GM23338 (cell line): ENCODE data around the gene FAM53B.

Experiments used
- CREB1 ChIP-seq: fragments of 250-450 bp; sonication (Bioruptor Pico); IDR thresholded peaks from 2 replicates; pipeline ENCODE4 v1.5.0; 2020; ENCODE audit warnings: low read depth, mild to moderate bottlenecking, moderate library complexity
- CTCF ChIP-seq, 2 experiments: fragments of 200-600 bp in 1 of 2; sonication (generic) in 1 of 2; conservative IDR thresholded peaks; 2 replicates each; pipeline versions ENCODE4 v1.5.1 to v1.6.1; 2016 to 2017; ENCODE audit warnings: antibody characterized with exemption in 2 of 2, low read depth in 2 of 2, mild to moderate bottlenecking in 2 of 2, moderate library complexity in 1 of 2
- ETS1 ChIP-seq: IDR thresholded peaks from 2 replicates; pipeline ENCODE4 v1.6.1; 2016; ENCODE audit warnings: antibody characterized with exemption
- EZH2 ChIP-seq: fragments of 200-600 bp; sonication (generic); IDR thresholded peaks from one replicate; pipeline ENCODE4 v1.8.0; 2017; ENCODE audit warnings: antibody characterized with exemption, mild to moderate bottlenecking, low read depth; ENCODE audit not compliant: unreplicated experiment
- EZH2phosphoT487 ChIP-seq: fragments of 200-600 bp; sonication (generic); IDR thresholded peaks from one replicate; pipeline ENCODE4 v1.8.1; 2018; ENCODE audit warnings: antibody characterized with exemption; ENCODE audit not compliant: unreplicated experiment
- JUNB ChIP-seq: IDR thresholded peaks from one replicate; pipeline ENCODE4 v1.6.1; 2016; ENCODE audit warnings: antibody characterized with exemption; ENCODE audit not compliant: unreplicated experiment
- POLR2AphosphoS5 ChIP-seq: IDR thresholded peaks from 2 replicates; pipeline ENCODE4 v1.6.1; 2016; ENCODE audit warnings: antibody characterized with exemption, low read depth
- REST ChIP-seq: IDR thresholded peaks from one replicate; pipeline ENCODE4 v1.6.1; 2018; ENCODE audit warnings: antibody characterized with exemption; ENCODE audit not compliant: unreplicated experiment
- ZNF114 ChIP-seq: fragments of 250-450 bp; sonication (Bioruptor Pico); IDR thresholded peaks from 2 replicates; pipeline ENCODE4 v1.5.0; 2020; ENCODE audit warnings: mild to moderate bottlenecking, moderate library complexity
- ZNF331 ChIP-seq: fragments of 250-450 bp; sonication (Bioruptor Pico); IDR thresholded peaks from 2 replicates; pipeline ENCODE4 v1.5.0; 2020; ENCODE audit warnings: low read depth, mild to moderate bottlenecking, moderate library complexity
- ZNF462 ChIP-seq: fragments of 250-450 bp; sonication (Bioruptor Pico); IDR thresholded peaks from 2 replicates; pipeline ENCODE4 v1.5.0; 2020; ENCODE audit warnings: mild to moderate bottlenecking, moderate library complexity

- no peak for TF ChIP-seq CTCF (conservative IDR thresholded peaks at IDR 0.05; ENCODE audit: low read depth in 2 of 2)
- no peak for TF ChIP-seq POLR2AphosphoS5
- TF ChIP-seq EZH2phosphoT487, result no peak
- TF ChIP-seq CREB1 (CRISPR knock-in tag), result no peak
- TF ChIP-seq EZH2, result no peak
- no peak for TF ChIP-seq ETS1
- no peak for TF ChIP-seq ZNF462 (CRISPR knock-in tag)
- TF ChIP-seq JUNB, result no peak
- no peak for TF ChIP-seq REST
- TF ChIP-seq ZNF114 (CRISPR knock-in tag), result no peak
- TF ChIP-seq ZNF331 (CRISPR knock-in tag), result no peak
Measured at GRCh38 chr10:124744102-124745050, at the start of gene FAM53B.
